ENCODE results near the gene VSIG10L. TPM values are rescaled to one million over a fixed set of nuclear protein-coding genes. Genes with fewer than 3 reads are reported as not detected.

The VSIG10L gene
- total RNA-seq, 2 experiments from 2014 or later, result 1.8 to 2.0 TPM

- CTCF ChIA-PET, result interaction anchor here (1.0 to 3.3 kb wide), 6 partner anchors 10 to 77 kb away, joined by 3 to 27 read pairs (median 5); partner anchors contain the start of gene VSIG10L
Observed at GRCh38 chr19:51364200-51365106, 22.5 kb upstream of the VSIG10L start.

GRCh38 chr19:51361239-51361638 lies 19.3 kb upstream of the VSIG10L start:
- peaks cover 28% of the 10 kb centered on the region for H3K36me3 Mint-ChIP-seq (ENCODE audit: low read depth)
- no peak for DNase-seq
- H3K4me3 Mint-ChIP-seq, result no peak overlapping the region
- no peaks in the 10 kb centered on the region for H3K9me3 Mint-ChIP-seq (ENCODE audit: insufficient read depth)
- no peak for ATAC-seq
- CTCF ChIA-PET, result no interaction called here
- no peak overlapping the region for H3K27ac Mint-ChIP-seq
- POLR2A ChIA-PET, result interaction anchor here (1.3 to 2.7 kb wide), 2 partner anchors 11 to 34 kb away, joined by 3 to 10 read pairs; partner anchors contain the start of gene NKG7
- no peaks in the 10 kb centered on the region for H3K27me3 Mint-ChIP-seq (ENCODE audit: low read depth)
- peaks cover 62% of the 10 kb centered on the region for H3K4me1 Mint-ChIP-seq (ENCODE audit: low read depth)

More at GRCh38 chr19:51364200-51365106, 22.5 kb upstream of the VSIG10L start:
- Mint-ChIP-seq H3K27ac (peak overlapping the region; percentile 66), H3K36me3 (ENCODE audit: low read depth) (peaks cover 33% of the 10 kb centered on the region), H3K27me3 (ENCODE audit: low read depth) (no peaks in the 10 kb centered on the region), H3K9me3 (ENCODE audit: insufficient read depth) (no peaks in the 10 kb centered on the region), H3K4me1 (ENCODE audit: low read depth) (peaks cover 70% of the 10 kb centered on the region), H3K4me3 (peak overlapping the region; percentile 49)
- POLR2A ChIA-PET, result interaction anchor here (0.7 to 2.8 kb wide), 4 partner anchors 8 to 31 kb away, joined by 3 to 12 read pairs (median 7); partner anchors contain the start of genes NKG7 and VSIG10L
- ATAC-seq (no peak), DNase-seq (no peak)

GRCh38 chr19:51359294-51359693 lies 17.4 kb upstream of the VSIG10L start:
- no peaks in the 10 kb centered on the region for H3K27me3 Mint-ChIP-seq (ENCODE audit: low read depth)
- CTCF ChIA-PET, result interaction anchor here (0.9 to 1.7 kb wide), 6 partner anchors 10 to 80 kb away, joined by 3 to 6 read pairs (median 4); no protein-coding TSS in a partner anchor
- no peak overlapping the region for H3K27ac Mint-ChIP-seq
- peaks cover 26% of the 10 kb centered on the region for H3K36me3 Mint-ChIP-seq (ENCODE audit: low read depth)
- DNase-seq (no peak), ATAC-seq (no peak)
- H3K4me1 Mint-ChIP-seq (ENCODE audit: low read depth), result peaks cover 64% of the 10 kb centered on the region
- POLR2A ChIA-PET, result interaction anchor here (1.0 kb wide), 1 partner anchor 36 kb away, joined by 5 read pairs; no protein-coding TSS in a partner anchor
- no peak overlapping the region for H3K4me3 Mint-ChIP-seq
- H3K9me3 Mint-ChIP-seq (ENCODE audit: insufficient read depth), result no peaks in the 10 kb centered on the region

- no peaks in the 10 kb centered on the region for H3K9me3 Mint-ChIP-seq (ENCODE audit: insufficient read depth)
- no peak overlapping the region for H3K27ac Mint-ChIP-seq
- ChIA-PET CTCF (no interaction called here), POLR2A (no interaction called here)
- no peaks in the 10 kb centered on the region for H3K27me3 Mint-ChIP-seq (ENCODE audit: low read depth)
- H3K36me3 Mint-ChIP-seq (ENCODE audit: low read depth), result peaks cover 25% of the 10 kb centered on the region
- ATAC-seq (no peak), DNase-seq (no peak)
- peaks cover 55% of the 10 kb centered on the region for H3K4me1 Mint-ChIP-seq (ENCODE audit: low read depth)
- no peak overlapping the region for H3K4me3 Mint-ChIP-seq
Observed at GRCh38 chr19:51357952-51358351, 16.0 kb upstream of the VSIG10L start.

- H3K4me1 Mint-ChIP-seq (ENCODE audit: low read depth), result peaks cover 41% of the 10 kb centered on the region
- ChIA-PET CTCF (interaction anchor here (0.6 to 1.2 kb wide), 3 partner anchors 38 to 51 kb away, joined by 3 read pairs; no protein-coding TSS in a partner anchor), POLR2A (interaction anchor here (0.9 to 1.7 kb wide), 3 partner anchors 9 to 1271 kb away, joined by 3 to 4 read pairs (median 3); partner anchors contain the start of gene NKG7)
- ATAC-seq (no peak), DNase-seq (no peak)
- H3K4me3 Mint-ChIP-seq, result no peak overlapping the region
- H3K9me3 Mint-ChIP-seq (ENCODE audit: insufficient read depth), result no peaks in the 10 kb centered on the region
- H3K27ac Mint-ChIP-seq, result peak overlapping the region; percentile 30
- H3K27me3 Mint-ChIP-seq (ENCODE audit: low read depth), result no peaks in the 10 kb centered on the region
- H3K36me3 Mint-ChIP-seq (ENCODE audit: low read depth), result peaks cover 31% of the 10 kb centered on the region
Observed at GRCh38 chr19:51356159-51356801, 14.3 kb upstream of the VSIG10L start.

GRCh38 chr19:51354742-51355148 lies 12.8 kb upstream of the VSIG10L start:
- ATAC-seq (peak; percentile 94), DNase-seq (peak; percentile 77)
- H3K27ac Mint-ChIP-seq, result peak overlapping the region; percentile 76
- ChIA-PET POLR2A (interaction anchor here (0.7 to 1.7 kb wide), 4 partner anchors 10 to 17 kb away, joined by 3 to 6 read pairs (median 4); partner anchors contain the start of gene NKG7), CTCF (interaction anchor here (0.8 to 1.2 kb wide), 5 partner anchors 10 to 53 kb away, joined by 3 to 7 read pairs (median 5); no protein-coding TSS in a partner anchor)
- H3K4me3 Mint-ChIP-seq, result peak overlapping the region; percentile 9
- H3K9me3 Mint-ChIP-seq (ENCODE audit: insufficient read depth), result no peaks in the 10 kb centered on the region
- no peaks in the 10 kb centered on the region for H3K27me3 Mint-ChIP-seq (ENCODE audit: low read depth)
- peaks cover 38% of the 10 kb centered on the region for H3K4me1 Mint-ChIP-seq (ENCODE audit: low read depth)
- H3K36me3 Mint-ChIP-seq (ENCODE audit: low read depth), result peaks cover 36% of the 10 kb centered on the region

GRCh38 chr19:51354103-51354741 lies 12.3 kb upstream of the VSIG10L start:
- DNase-seq (no peak), ATAC-seq (peak; percentile 4)
- H3K9me3 Mint-ChIP-seq (ENCODE audit: insufficient read depth), result no peaks in the 10 kb centered on the region
- CTCF ChIA-PET, result interaction anchor here (0.9 to 1.2 kb wide), 4 partner anchors 10 to 44 kb away, joined by 3 to 7 read pairs (median 6); no protein-coding TSS in a partner anchor
- H3K27ac Mint-ChIP-seq, result peak overlapping the region; percentile 76
- POLR2A ChIA-PET, result interaction anchor here (0.7 to 0.8 kb wide), 3 partner anchors 10 to 18 kb away, joined by 3 to 6 read pairs (median 3); partner anchors contain the start of gene NKG7
- no peaks in the 10 kb centered on the region for H3K27me3 Mint-ChIP-seq (ENCODE audit: low read depth)
- peaks cover 36% of the 10 kb centered on the region for H3K36me3 Mint-ChIP-seq (ENCODE audit: low read depth)
- H3K4me3 Mint-ChIP-seq, result no peak overlapping the region
- H3K4me1 Mint-ChIP-seq (ENCODE audit: low read depth), result peaks cover 34% of the 10 kb centered on the region

- Mint-ChIP-seq H3K27me3 (ENCODE audit: low read depth) (no peaks in the 10 kb centered on the region), H3K4me1 (ENCODE audit: low read depth) (peaks cover 29% of the 10 kb centered on the region), H3K9me3 (ENCODE audit: insufficient read depth) (no peaks in the 10 kb centered on the region), H3K4me3 (no peak overlapping the region), H3K36me3 (ENCODE audit: low read depth) (peaks cover 32% of the 10 kb centered on the region), H3K27ac (no peak overlapping the region)
- no peak for ATAC-seq
- ChIA-PET CTCF (no interaction called here), POLR2A (no interaction called here)
- DNase-seq, result no peak
Observed at GRCh38 chr19:51352783-51353360, 10.9 kb upstream of the VSIG10L start.

- Mint-ChIP-seq H3K4me3 (no peak overlapping the region), H3K36me3 (ENCODE audit: low read depth) (peaks cover 32% of the 10 kb centered on the region), H3K4me1 (ENCODE audit: low read depth) (peaks cover 21% of the 10 kb centered on the region), H3K27me3 (ENCODE audit: low read depth) (no peaks in the 10 kb centered on the region), H3K27ac (no peak overlapping the region), H3K9me3 (ENCODE audit: insufficient read depth) (no peaks in the 10 kb centered on the region)
- no peak for ATAC-seq
- ChIA-PET POLR2A (no interaction called here), CTCF (no interaction called here)
- no peak for DNase-seq
Observed at GRCh38 chr19:51351266-51351990, 9.5 kb upstream of the VSIG10L start.

GRCh38 chr19:51347209-51347928 lies 5.4 kb upstream of the VSIG10L start:
- POLR2A ChIA-PET, result no interaction called here
- peaks cover 38% of the 10 kb centered on the region for H3K36me3 Mint-ChIP-seq (ENCODE audit: low read depth)
- H3K4me1 Mint-ChIP-seq (ENCODE audit: low read depth), result peaks cover 6% of the 10 kb centered on the region
- CTCF ChIA-PET, result interaction anchor here (1.0 to 1.4 kb wide), 2 partner anchors 9 to 168 kb away, joined by 3 to 4 read pairs; no protein-coding TSS in a partner anchor
- ATAC-seq (no peak), DNase-seq (no peak)
- no peaks in the 10 kb centered on the region for H3K9me3 Mint-ChIP-seq (ENCODE audit: insufficient read depth)
- H3K27ac Mint-ChIP-seq, result peak overlapping the region; percentile 31
- no peak overlapping the region for H3K4me3 Mint-ChIP-seq
- H3K27me3 Mint-ChIP-seq (ENCODE audit: low read depth), result no peaks in the 10 kb centered on the region

Measured in activated CD8-positive, alpha-beta T cell treated with anti-CD3 and anti-CD28 coated beads, Interleukin-2, amount 10 ng/mL, durations not matched to agents 7 days and 5 days (primary cell).